Measurements from ENCODE around the gene CREB3L2. TPM values are rescaled to one million over a fixed set of nuclear protein-coding genes. Genes with fewer than 3 reads are reported as not detected.

CREB3L2 gene
- total RNA-seq, 1 donor from 2014 or later, result 61.8 TPM

DNA sequence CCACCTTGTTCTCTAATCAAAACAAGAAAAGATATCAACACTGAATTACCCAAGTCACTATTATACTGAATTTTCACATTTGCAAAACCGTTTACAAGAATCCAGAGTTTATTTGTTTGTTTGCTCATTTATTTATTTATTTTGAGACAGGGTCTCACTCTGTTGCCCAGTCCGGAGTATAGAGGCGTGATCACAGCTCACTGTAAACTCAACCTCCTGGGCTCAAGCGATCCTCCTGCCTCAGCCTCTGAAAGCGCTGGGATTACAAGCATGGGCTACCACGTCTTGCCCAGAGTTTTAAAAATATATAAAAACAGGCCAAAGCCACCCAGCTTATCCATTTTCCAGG lies 8.5 kb downstream of the CREB3L2 start:
- Mint-ChIP-seq H3K27ac (peak overlapping the region; percentile 77), H3K4me3 (peak overlapping the region; percentile 29), H3K27me3 (ENCODE audit: insufficient read depth) (no peaks in the 10 kb centered on the region), H3K9me3 (no peaks in the 10 kb centered on the region), H3K36me3 (ENCODE audit: low read depth) (peaks cover 27% of the 10 kb centered on the region), H3K4me1 (ENCODE audit: low read depth) (peaks cover 41% of the 10 kb centered on the region)
- intact Hi-C loops (cut with micrococcal nuclease), result loop anchor here (1.0 to 2.0 kb wide), 3 partner anchors 9 to 57 kb away; partner anchors contain the start of gene CREB3L2
- DNase-seq (ENCODE audit: low spot score), result no peak

DNA sequence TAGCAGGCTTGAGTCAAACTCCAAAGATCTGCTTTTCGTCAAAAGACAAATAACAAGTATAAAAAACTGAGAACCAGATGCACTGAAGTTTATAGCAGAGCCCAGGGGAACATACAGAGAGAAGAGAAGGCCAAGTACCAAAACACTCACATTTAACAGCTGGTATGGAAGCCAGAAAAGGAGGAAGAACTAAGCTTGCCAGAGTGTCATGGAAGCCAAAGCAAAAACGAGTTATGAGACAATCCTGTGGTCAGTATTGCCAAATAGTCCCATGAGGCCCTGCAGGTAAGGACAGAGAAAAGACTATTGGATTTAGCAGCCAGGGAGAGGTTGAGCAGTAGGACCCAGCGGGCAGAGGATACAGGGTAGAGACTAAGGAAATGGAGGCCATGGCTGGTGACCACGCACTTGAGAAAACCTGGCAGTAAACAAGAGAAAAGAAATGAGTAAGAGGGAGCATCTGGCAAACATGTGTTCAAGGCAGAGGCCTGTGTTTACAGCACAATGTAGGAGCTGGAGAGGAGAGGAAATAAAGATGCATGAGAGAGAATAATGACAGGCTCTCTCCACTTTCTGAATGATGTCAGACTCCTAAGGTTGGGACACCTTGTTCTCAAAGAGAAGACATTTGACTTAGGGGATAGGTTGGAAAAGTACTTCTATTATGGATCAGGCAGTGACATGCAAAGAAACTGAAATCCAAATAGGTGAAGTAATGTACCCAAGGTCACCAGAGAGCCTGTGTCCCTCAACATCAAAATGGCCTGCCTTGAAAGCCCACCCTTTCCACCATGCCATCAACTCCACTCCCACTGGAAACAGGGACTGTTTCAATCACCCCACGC lies 9.1 kb downstream of the CREB3L2 start:
- Mint-ChIP-seq H3K36me3 (ENCODE audit: low read depth) (peaks cover 22% of the 10 kb centered on the region), H3K27ac (peak overlapping the region; percentile 77), H3K9me3 (no peaks in the 10 kb centered on the region), H3K4me1 (ENCODE audit: low read depth) (peaks cover 41% of the 10 kb centered on the region), H3K4me3 (peak overlapping the region; percentile 56), H3K27me3 (ENCODE audit: insufficient read depth) (no peaks in the 10 kb centered on the region)
- peak; percentile 29 for DNase-seq (ENCODE audit: low spot score)
- intact Hi-C loops (cut with micrococcal nuclease), result loop anchor here (1.0 to 2.0 kb wide), 3 partner anchors 10 to 56 kb away; partner anchors contain the start of gene CREB3L2

DNA sequence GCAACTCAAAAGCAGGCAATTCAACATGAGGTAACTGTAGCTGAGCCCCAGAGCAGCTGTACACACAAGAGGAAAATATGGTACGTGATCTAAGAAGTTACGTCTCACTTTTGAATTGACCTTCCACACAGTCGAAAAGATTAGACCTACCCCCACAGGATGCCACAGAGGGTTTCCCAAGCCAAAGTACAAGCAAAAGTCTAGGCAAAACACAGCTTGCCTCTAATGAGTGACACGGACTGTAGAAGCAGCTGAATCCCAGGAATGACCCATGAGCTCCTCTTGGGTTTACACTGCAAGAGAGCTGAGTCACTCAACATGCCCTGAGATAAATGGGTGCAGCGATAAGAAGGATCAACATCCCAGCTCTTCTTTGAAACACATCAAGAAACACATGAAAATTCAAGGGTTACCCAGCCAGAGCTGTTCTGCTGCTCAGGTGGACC lies 9.8 kb downstream of the CREB3L2 start:
- Mint-ChIP-seq H3K4me1 (ENCODE audit: low read depth) (peaks cover 42% of the 10 kb centered on the region), H3K27me3 (ENCODE audit: insufficient read depth) (no peaks in the 10 kb centered on the region), H3K4me3 (no peak overlapping the region), H3K36me3 (ENCODE audit: low read depth) (peaks cover 22% of the 10 kb centered on the region), H3K9me3 (no peaks in the 10 kb centered on the region), H3K27ac (peak overlapping the region; percentile 77)
- intact Hi-C loops (cut with micrococcal nuclease), result loop anchor here (2.0 kb wide), 2 partner anchors 31 to 55 kb away; no protein-coding TSS in a partner anchor
- no peak for DNase-seq (ENCODE audit: low spot score)

DNA sequence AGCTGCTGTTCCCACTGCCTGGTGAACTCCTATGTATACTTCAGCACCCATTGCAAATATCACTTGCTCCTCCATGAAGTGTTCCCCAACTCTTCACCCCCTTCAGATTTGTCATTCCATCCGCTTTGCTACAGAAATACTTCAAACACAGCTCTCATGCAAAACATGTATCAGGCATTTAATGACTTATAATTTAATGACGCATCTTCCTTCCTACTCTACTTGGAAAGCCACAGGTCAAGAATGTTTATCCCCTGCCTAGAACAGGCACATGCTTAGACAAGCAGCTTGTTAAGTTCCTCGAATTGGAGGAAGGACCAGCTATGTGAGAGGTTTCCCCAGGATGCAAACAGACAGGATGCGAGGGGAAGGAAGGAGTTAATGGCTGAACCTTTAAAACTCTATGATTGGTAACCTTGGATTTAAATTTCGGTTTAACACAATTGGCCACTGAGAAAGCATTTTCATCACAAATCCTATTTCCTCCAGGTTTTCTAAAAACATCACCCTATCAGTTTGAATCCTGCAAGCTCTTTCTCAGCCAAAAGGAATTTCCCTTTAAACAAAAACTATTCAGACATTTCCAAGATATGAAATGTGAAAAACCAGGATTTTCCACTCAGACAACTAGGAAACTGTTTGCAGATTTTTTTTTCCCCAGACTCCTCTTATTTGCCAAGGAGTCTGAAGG lies 11.5 kb downstream of the CREB3L2 start:
- H3K4me3 Mint-ChIP-seq, result no peak overlapping the region
- intact Hi-C loops (cut with micrococcal nuclease), result no loop called here
- H3K36me3 Mint-ChIP-seq (ENCODE audit: low read depth), result peaks cover 15% of the 10 kb centered on the region
- H3K4me1 Mint-ChIP-seq (ENCODE audit: low read depth), result peaks cover 40% of the 10 kb centered on the region
- H3K27me3 Mint-ChIP-seq (ENCODE audit: insufficient read depth), result no peaks in the 10 kb centered on the region
- DNase-seq (ENCODE audit: low spot score), result no peak
- no peaks in the 10 kb centered on the region for H3K9me3 Mint-ChIP-seq
- H3K27ac Mint-ChIP-seq, result no peak overlapping the region

DNA sequence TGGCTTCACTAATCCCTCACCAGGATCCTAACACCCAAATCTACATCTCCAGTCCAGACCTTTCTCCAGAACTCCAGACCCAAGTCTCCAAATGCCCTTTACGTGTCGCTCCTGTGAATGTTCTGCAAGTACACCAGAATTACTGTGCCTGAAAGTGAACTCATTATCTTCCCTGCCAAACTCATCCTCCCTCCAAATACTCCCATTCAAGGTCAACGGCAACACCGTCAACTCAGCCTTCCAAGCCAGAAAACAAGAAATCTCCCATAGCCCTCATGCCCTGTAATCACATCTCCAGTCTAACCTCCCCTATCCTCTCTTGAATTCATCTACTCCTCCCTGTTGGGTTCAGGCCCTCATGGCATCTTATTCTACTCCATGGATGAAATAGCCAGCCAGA lies 12.3 kb downstream of the CREB3L2 start:
- no peaks in the 10 kb centered on the region for H3K27me3 Mint-ChIP-seq (ENCODE audit: insufficient read depth)
- H3K36me3 Mint-ChIP-seq (ENCODE audit: low read depth), result peaks cover 20% of the 10 kb centered on the region
- peaks cover 40% of the 10 kb centered on the region for H3K4me1 Mint-ChIP-seq (ENCODE audit: low read depth)
- H3K9me3 Mint-ChIP-seq, result no peaks in the 10 kb centered on the region
- no peak overlapping the region for H3K4me3 Mint-ChIP-seq
- intact Hi-C loops (cut with micrococcal nuclease), result no loop called here
- DNase-seq (ENCODE audit: low spot score), result no peak
- no peak overlapping the region for H3K27ac Mint-ChIP-seq

DNA sequence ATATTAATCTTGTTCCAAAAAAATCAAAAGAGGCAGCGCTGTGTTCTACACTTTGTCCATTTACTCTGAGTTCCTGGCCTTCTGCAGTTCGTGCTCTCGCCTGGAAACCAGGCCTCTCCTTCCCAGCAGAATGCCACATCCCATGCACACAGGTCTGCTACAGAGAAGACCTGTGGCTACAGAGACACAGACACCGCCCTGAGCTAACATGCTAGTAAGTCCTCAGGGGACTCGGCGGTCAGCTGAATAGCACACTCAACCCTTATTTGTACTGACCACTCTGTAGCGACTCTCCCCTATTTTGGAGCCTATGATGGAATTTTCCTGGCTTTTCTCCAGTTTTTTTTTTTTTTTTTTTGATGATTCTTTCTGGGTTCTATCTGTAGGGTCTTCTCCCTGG lies 12.8 kb downstream of the CREB3L2 start:
- DNase-seq (ENCODE audit: low spot score), result no peak
- H3K9me3 Mint-ChIP-seq, result peaks cover 4% of the 10 kb centered on the region
- peaks cover 24% of the 10 kb centered on the region for H3K36me3 Mint-ChIP-seq (ENCODE audit: low read depth)
- intact Hi-C loops (cut with micrococcal nuclease), result no loop called here
- H3K4me3 Mint-ChIP-seq, result no peak overlapping the region
- H3K27me3 Mint-ChIP-seq (ENCODE audit: insufficient read depth), result no peaks in the 10 kb centered on the region
- peaks cover 37% of the 10 kb centered on the region for H3K4me1 Mint-ChIP-seq (ENCODE audit: low read depth)
- no peak overlapping the region for H3K27ac Mint-ChIP-seq

DNA sequence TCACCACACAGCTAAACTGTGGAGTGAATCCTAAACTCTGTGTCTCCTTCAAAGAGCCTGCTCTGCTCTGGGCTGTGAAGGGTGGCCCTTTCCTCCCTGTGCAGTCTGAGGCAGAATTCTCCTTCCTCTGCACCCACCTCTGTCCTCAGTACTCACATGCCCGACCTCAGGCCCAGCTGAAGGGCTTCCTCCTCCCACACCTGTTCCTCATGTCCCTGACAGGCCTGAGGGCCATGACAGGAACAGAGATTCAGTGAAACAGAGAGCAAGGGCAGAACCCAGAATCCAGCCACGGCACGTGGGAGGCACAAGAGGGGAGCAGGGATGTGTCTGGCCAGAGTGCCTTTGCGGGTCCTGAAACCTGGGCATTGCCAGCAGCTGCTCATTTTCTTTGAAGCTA lies 13.9 kb downstream of the CREB3L2 start:
- Mint-ChIP-seq H3K9me3 (peaks cover 8% of the 10 kb centered on the region), H3K4me3 (no peak overlapping the region), H3K36me3 (ENCODE audit: low read depth) (peaks cover 31% of the 10 kb centered on the region), H3K27ac (peak overlapping the region; percentile 19), H3K4me1 (ENCODE audit: low read depth) (peaks cover 26% of the 10 kb centered on the region), H3K27me3 (ENCODE audit: insufficient read depth) (no peaks in the 10 kb centered on the region)
- intact Hi-C loops (cut with micrococcal nuclease), result no loop called here
- no peak for DNase-seq (ENCODE audit: low spot score)

DNA sequence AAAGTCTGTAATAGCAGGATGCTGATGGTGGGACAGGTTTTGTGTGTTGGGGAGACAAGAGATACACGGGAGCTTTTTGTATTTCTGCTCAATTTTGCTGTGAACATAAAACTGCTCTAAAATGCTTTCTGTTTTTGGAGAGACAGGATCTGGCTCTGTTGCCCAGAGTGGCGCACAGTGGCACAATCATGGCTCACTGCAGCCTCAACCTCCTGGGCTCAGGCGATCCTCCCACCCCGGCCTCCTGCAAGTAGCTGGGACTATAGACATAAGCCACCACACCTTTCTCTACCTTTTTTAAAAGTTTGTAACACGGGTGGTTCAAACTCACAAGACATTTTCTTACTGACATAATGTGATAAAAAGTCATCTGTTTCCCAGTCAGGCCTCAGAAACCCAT lies 14.3 kb downstream of the CREB3L2 start:
- H3K9me3 Mint-ChIP-seq, result peaks cover 12% of the 10 kb centered on the region
- H3K4me1 Mint-ChIP-seq (ENCODE audit: low read depth), result peaks cover 22% of the 10 kb centered on the region
- peaks cover 30% of the 10 kb centered on the region for H3K36me3 Mint-ChIP-seq (ENCODE audit: low read depth)
- H3K27me3 Mint-ChIP-seq (ENCODE audit: insufficient read depth), result no peaks in the 10 kb centered on the region
- H3K27ac Mint-ChIP-seq, result peak overlapping the region; percentile 9
- DNase-seq (ENCODE audit: low spot score), result no peak
- H3K4me3 Mint-ChIP-seq, result no peak overlapping the region
- intact Hi-C loops (cut with micrococcal nuclease), result no loop called here

DNA sequence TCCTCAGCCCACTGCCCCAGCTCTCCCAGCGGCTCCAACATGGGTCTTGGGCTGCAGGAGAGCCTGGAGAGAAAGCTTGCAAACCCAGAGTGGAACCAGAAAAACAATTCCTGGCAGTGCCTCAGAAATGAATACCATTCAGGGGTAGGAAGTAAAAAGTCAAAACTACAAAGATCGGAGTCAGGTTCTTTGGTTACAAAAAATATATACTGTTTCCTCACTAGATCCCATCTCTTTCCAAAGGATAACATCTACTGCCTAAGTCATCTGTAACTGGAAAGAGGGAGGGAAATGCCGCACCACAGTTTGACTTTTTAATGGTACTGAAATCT lies 14.9 kb downstream of the CREB3L2 start:
- H3K4me3 Mint-ChIP-seq, result no peak overlapping the region
- peaks cover 15% of the 10 kb centered on the region for H3K9me3 Mint-ChIP-seq
- H3K4me1 Mint-ChIP-seq (ENCODE audit: low read depth), result peaks cover 16% of the 10 kb centered on the region
- H3K27me3 Mint-ChIP-seq (ENCODE audit: insufficient read depth), result no peaks in the 10 kb centered on the region
- no peak for DNase-seq (ENCODE audit: low spot score)
- intact Hi-C loops (cut with micrococcal nuclease), result no loop called here
- no peak overlapping the region for H3K27ac Mint-ChIP-seq
- peaks cover 29% of the 10 kb centered on the region for H3K36me3 Mint-ChIP-seq (ENCODE audit: low read depth)

DNA sequence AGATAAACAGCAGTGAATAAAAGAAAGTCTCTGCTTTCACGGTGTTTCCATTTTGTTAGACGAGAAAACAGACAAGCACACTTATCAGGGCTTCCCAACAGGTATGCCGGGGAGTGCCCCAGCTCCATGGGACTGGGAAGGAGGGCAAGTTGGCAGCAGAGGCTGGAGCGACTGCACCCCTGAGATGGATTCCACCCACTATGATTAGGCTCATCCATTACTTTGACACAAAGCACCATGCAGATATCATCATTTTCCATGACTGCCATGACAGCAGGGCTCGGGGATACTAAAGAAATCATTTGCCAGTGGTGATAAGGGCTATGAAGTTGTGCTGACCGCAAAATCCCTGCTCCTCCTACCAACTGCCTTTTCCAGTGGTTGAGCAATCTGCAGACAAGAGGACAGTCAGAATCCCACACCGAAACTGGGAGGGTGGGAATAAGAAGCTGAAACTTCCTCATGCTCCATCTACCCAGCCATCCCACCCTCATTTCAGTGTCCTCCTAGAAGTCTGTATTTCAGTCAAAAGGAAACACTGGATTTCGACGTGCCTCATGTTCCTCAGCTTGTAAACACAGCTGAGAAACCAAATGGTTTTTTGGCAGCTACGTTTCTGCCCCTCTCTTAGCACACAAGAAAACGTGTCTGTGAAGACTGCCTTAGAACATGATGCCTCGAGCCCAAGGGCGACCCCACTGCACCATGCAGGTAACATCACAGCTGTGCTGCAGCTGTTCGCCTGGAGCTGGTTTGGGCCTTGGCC lies 15.5 kb downstream of the CREB3L2 start:
- intact Hi-C loops (cut with micrococcal nuclease), result no loop called here
- Mint-ChIP-seq H3K27me3 (ENCODE audit: insufficient read depth) (no peaks in the 10 kb centered on the region), H3K4me1 (ENCODE audit: low read depth) (peaks cover 14% of the 10 kb centered on the region), H3K36me3 (ENCODE audit: low read depth) (peaks cover 32% of the 10 kb centered on the region), H3K27ac (no peak overlapping the region), H3K9me3 (peaks cover 15% of the 10 kb centered on the region), H3K4me3 (no peak overlapping the region)
- no peak for DNase-seq (ENCODE audit: low spot score)

DNA sequence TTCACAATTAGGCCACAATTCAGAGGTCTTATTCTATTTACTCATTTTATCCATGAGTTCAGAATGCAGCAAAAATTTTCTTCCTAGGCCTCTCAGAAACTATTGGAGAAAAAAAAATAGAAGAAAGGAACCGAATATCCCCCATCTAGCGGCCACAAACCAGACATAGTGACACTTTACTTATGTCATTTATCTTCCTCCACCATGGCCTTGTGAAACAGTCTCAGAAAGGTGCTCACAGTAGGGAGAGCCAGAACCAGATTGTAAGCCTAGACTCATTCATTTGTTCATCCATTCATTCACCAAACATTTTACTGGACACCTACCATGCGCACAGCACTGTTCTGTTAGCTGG lies 16.0 kb downstream of the CREB3L2 start:
- peaks cover 15% of the 10 kb centered on the region for H3K9me3 Mint-ChIP-seq
- no peaks in the 10 kb centered on the region for H3K27me3 Mint-ChIP-seq (ENCODE audit: insufficient read depth)
- intact Hi-C loops (cut with micrococcal nuclease), result no loop called here
- H3K4me1 Mint-ChIP-seq (ENCODE audit: low read depth), result peaks cover 14% of the 10 kb centered on the region
- peaks cover 35% of the 10 kb centered on the region for H3K36me3 Mint-ChIP-seq (ENCODE audit: low read depth)
- H3K4me3 Mint-ChIP-seq, result no peak overlapping the region
- H3K27ac Mint-ChIP-seq, result no peak overlapping the region
- no peak for DNase-seq (ENCODE audit: low spot score)

DNA sequence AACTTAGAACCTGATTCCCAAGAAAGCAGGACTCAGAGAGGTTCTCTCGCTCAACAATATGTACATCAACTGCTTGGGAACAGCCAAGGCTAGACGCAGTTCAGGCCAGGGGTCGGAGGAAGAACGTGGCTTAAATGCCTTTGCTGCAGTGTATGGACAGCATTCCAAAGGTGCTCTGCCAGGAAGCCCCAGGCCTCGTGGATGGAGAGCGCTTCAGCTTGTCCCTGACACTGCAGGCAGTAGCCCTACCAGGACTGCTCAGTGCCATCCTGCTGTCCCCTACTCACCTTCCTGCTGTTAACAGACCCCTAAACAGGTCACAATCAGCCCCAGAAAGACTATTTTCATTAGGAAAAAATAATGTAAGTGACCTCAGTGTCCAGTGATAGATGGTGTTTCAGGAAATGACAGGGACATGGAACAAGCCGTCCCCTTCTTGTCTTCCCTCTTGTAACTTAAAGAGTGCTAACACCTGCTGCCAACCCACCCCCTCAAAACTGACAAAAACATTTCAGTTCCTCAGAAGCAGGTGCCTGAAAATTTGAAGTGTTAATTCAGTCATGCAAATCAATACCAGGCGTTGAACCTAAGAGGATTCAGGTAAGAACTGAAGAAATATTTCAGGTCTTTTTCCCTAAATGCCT lies 16.5 kb downstream of the CREB3L2 start:
- Mint-ChIP-seq H3K36me3 (ENCODE audit: low read depth) (peaks cover 35% of the 10 kb centered on the region), H3K27ac (no peak overlapping the region), H3K4me1 (ENCODE audit: low read depth) (peaks cover 14% of the 10 kb centered on the region), H3K27me3 (ENCODE audit: insufficient read depth) (no peaks in the 10 kb centered on the region), H3K9me3 (peaks cover 15% of the 10 kb centered on the region), H3K4me3 (no peak overlapping the region)
- DNase-seq (ENCODE audit: low spot score), result no peak
- intact Hi-C loops (cut with micrococcal nuclease), result no loop called here
